WTC11 (cell line): ENCODE data around the gene CHPF. TPM values are rescaled to one million over a fixed set of nuclear protein-coding genes. Genes with fewer than 3 reads are reported as not detected.

Experiments used
- ATAC-seq: fragments of 200-7000 bp; cut with Tn5 transposase; 2 replicates; pipeline ENCODE4 v1.10.0; 2021; ENCODE audit warnings: mild to moderate bottlenecking, moderate library complexity
- CTCF ChIA-PET: fragments of 300-600 bp; sonication (Branson Sonifier 250); formaldehyde crosslinking; loops from one replicate; lab custom pipeline; 2021; ENCODE audit warnings: antibody characterized with exemption; lab: Charles Lee
- POLR2A ChIA-PET: fragments of 350-600 bp; sonication (Branson Sonifier 250); formaldehyde crosslinking; loops from one replicate; lab custom pipeline; 2021; ENCODE audit warnings: antibody characterized with exemption; lab: Charles Lee
- DNase-seq: peaks from one replicate; pipeline ENCODE4 v3.0.0; 2021; ENCODE audit warnings: low spot score
- H3K27ac Mint-ChIP-seq: 2 replicates; pipeline ENCODE4 v1.8.0; 2021; ENCODE audit warnings: mixed read lengths
- H3K27me3 Mint-ChIP-seq: 2 replicates; pipeline ENCODE4 v1.8.0; 2021; ENCODE audit warnings: low read depth, mild to moderate bottlenecking, moderate library complexity, mixed read lengths
- H3K36me3 Mint-ChIP-seq: 2 replicates; pipeline ENCODE4 v1.8.0; 2021; ENCODE audit warnings: mixed read lengths
- H3K4me1 Mint-ChIP-seq: 2 replicates; pipeline ENCODE4 v1.8.0; 2022; ENCODE audit warnings: mixed read lengths
- H3K4me3 Mint-ChIP-seq: 2 replicates; pipeline ENCODE4 v1.8.0; 2021; ENCODE audit warnings: mild to moderate bottlenecking, moderate library complexity, mixed read lengths
- H3K9me3 Mint-ChIP-seq: 2 replicates; pipeline ENCODE4 v1.8.0; 2021; ENCODE audit warnings: mixed read lengths
- ATF1 ChIP-seq: sonication (generic); formaldehyde crosslinking; IDR thresholded peaks from 2 replicates; pipeline ENCODE4 v1.8.1; 2023; ENCODE audit warnings: mild to moderate bottlenecking, moderate library complexity, missing genetic modification reagents
- CBFB ChIP-seq: sonication (generic); formaldehyde crosslinking; IDR thresholded peaks from 2 replicates; pipeline ENCODE4 v1.8.1; 2022; ENCODE audit warnings: mild to moderate bottlenecking, low read depth, missing genetic modification reagents
- ELF4 ChIP-seq: sonication (generic); formaldehyde crosslinking; IDR thresholded peaks from 2 replicates; pipeline ENCODE4 v1.8.1; 2022; ENCODE audit warnings: low read depth, mild to moderate bottlenecking, moderate library complexity, missing genetic modification reagents
- ETV6 ChIP-seq: sonication (generic); formaldehyde crosslinking; IDR thresholded peaks from 2 replicates; pipeline ENCODE4 v1.8.1; 2022; ENCODE audit warnings: mild to moderate bottlenecking, missing genetic modification reagents
- FOXK1 ChIP-seq: sonication (generic); formaldehyde crosslinking; IDR thresholded peaks from 2 replicates; pipeline ENCODE4 v1.8.0; 2022; ENCODE audit warnings: mild to moderate bottlenecking, moderate library complexity, missing genetic modification reagents
- GRHL2 ChIP-seq: fragments of 250-450 bp; sonication (Bioruptor Pico); IDR thresholded peaks from 2 replicates; pipeline ENCODE4 v1.8.0; 2022; ENCODE audit warnings: mild to moderate bottlenecking, moderate library complexity; ENCODE audit not compliant: insufficient replicate concordance, severe bottlenecking
- GTF2I ChIP-seq: fragments of 250-450 bp; sonication (Bioruptor Pico); conservative IDR thresholded peaks from 2 replicates; pipeline ENCODE4 v1.4.0; 2021; ENCODE audit warnings: mild to moderate bottlenecking
- JAZF1 ChIP-seq: fragments of 250-450 bp; sonication (Bioruptor Pico); IDR thresholded peaks from 2 replicates; pipeline ENCODE4 v1.9.0; 2021; ENCODE audit warnings: moderate library complexity, mild to moderate bottlenecking, inconsistent platforms
- JUN ChIP-seq: sonication (generic); formaldehyde crosslinking; IDR thresholded peaks from 2 replicates; pipeline ENCODE4 v1.8.0; 2023; ENCODE audit warnings: mild to moderate bottlenecking, missing genetic modification reagents
- KAT7 ChIP-seq: sonication (generic); formaldehyde crosslinking; IDR thresholded peaks from 2 replicates; pipeline ENCODE4 v1.8.1; 2023; ENCODE audit warnings: missing genetic modification reagents, mild to moderate bottlenecking, borderline replicate concordance
- NFE2L1 ChIP-seq: sonication (generic); formaldehyde crosslinking; IDR thresholded peaks from 2 replicates; pipeline ENCODE4 v1.8.1; 2023; ENCODE audit warnings: missing genetic modification reagents
- NR2C2 ChIP-seq: sonication (generic); formaldehyde crosslinking; IDR thresholded peaks from 2 replicates; pipeline ENCODE4 v1.8.0; 2022; ENCODE audit warnings: mild to moderate bottlenecking, missing genetic modification reagents
- OVOL2 ChIP-seq: fragments of 250-450 bp; sonication (Bioruptor Pico); IDR thresholded peaks from 2 replicates; pipeline ENCODE4 v1.9.0; 2021; ENCODE audit warnings: mild to moderate bottlenecking, borderline replicate concordance
- RELA ChIP-seq: sonication (generic); formaldehyde crosslinking; IDR thresholded peaks from 2 replicates; pipeline ENCODE4 v1.8.1; 2022; ENCODE audit warnings: missing genetic modification reagents, mild to moderate bottlenecking, borderline replicate concordance
- SMAD4 ChIP-seq: sonication (generic); formaldehyde crosslinking; IDR thresholded peaks from 2 replicates; pipeline ENCODE4 v1.8.0; 2022; ENCODE audit warnings: mild to moderate bottlenecking, missing genetic modification reagents
- SOX15 ChIP-seq: fragments of 250-450 bp; sonication (Bioruptor Pico); IDR thresholded peaks from 2 replicates; pipeline ENCODE4 v1.9.0; 2021; ENCODE audit warnings: mild to moderate bottlenecking
- SP1 ChIP-seq: sonication (generic); formaldehyde crosslinking; conservative IDR thresholded peaks from 2 replicates; pipeline ENCODE4 v1.8.1; 2022; ENCODE audit warnings: missing genetic modification reagents
- TCF7 ChIP-seq: sonication (generic); formaldehyde crosslinking; IDR thresholded peaks from 2 replicates; pipeline ENCODE4 v1.8.0; 2022; ENCODE audit warnings: mild to moderate bottlenecking, low read depth, missing genetic modification reagents, moderate library complexity
- TEAD1 ChIP-seq: sonication (generic); formaldehyde crosslinking; IDR thresholded peaks from 2 replicates; pipeline ENCODE4 v1.8.0; 2022; ENCODE audit warnings: mild to moderate bottlenecking, missing genetic modification reagents
- ZNF138 ChIP-seq: sonication (generic); formaldehyde crosslinking; conservative IDR thresholded peaks from 2 replicates; pipeline ENCODE4 v1.8.1; 2022; ENCODE audit warnings: mild to moderate bottlenecking, moderate library complexity, missing genetic modification reagents
- total RNA-seq: library from RNA; stranded (reverse); gene quantifications from 3 replicates; pipeline ENCODE4 v1.2.3, GENCODE V29; 2021
- TF ChIP-seq, protein P1 (sequence below): sonication (generic); formaldehyde crosslinking; IDR thresholded peaks from 2 replicates; pipeline ENCODE4 v1.8.0; 2022; ENCODE audit warnings: mild to moderate bottlenecking, missing genetic modification reagents
- TF ChIP-seq, protein P2 (sequence below): sonication (generic); formaldehyde crosslinking; IDR thresholded peaks from 2 replicates; pipeline ENCODE4 v1.8.0; 2022; ENCODE audit warnings: mild to moderate bottlenecking, missing genetic modification reagents
- TF ChIP-seq, protein P3 (sequence below): fragments of 200-600 bp; IDR thresholded peaks from 2 replicates; pipeline ENCODE4 v1.8.0; 2022; ENCODE audit warnings: antibody characterized with exemption
- TF ChIP-seq, protein P4 (sequence below): sonication (generic); formaldehyde crosslinking; conservative IDR thresholded peaks from 2 replicates; pipeline ENCODE4 v1.8.1; 2022; ENCODE audit warnings: mild to moderate bottlenecking, missing genetic modification reagents
- TF ChIP-seq, protein P5 (sequence below): fragments of 250-450 bp; sonication (Bioruptor Pico); IDR thresholded peaks from 2 replicates; pipeline ENCODE4 v1.9.0; 2021; ENCODE audit warnings: mild to moderate bottlenecking
- TF ChIP-seq, protein P6 (sequence below): sonication (generic); formaldehyde crosslinking; IDR thresholded peaks from 2 replicates; pipeline ENCODE4 v1.8.0; 2022; ENCODE audit warnings: mild to moderate bottlenecking, missing genetic modification reagents
- TF ChIP-seq, protein P7 (sequence below): sonication (generic); formaldehyde crosslinking; IDR thresholded peaks from 2 replicates; pipeline ENCODE4 v1.8.1; 2023; ENCODE audit warnings: mild to moderate bottlenecking, missing genetic modification reagents

Gene CHPF
- total RNA-seq, 1 experiment from 2014 or later: 97.0 TPM

DNA sequence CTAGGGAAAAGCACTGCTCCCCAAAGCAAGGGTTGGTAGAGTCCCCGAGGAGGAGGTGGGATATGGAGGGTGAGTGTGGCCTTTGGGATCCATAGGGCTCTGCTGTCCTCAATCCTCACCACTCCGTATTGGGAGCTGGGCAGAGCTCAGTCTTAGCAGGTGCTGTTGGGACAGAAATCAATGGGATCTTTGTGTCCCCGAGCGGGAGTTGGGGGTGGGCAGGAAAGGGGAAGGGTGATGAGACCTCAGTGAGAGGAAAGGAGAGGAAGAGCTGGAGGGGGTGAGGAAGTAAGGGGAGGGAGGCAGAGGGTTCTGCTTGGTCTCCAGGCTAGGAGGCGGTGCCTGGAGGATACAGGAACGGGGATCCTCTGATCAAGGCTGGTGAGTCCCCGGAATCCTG lies 26.7 kb downstream of the CHPF start:
- H3K9me3 Mint-ChIP-seq: no peaks in the 10 kb centered on the region
- no peak overlapping the region for H3K4me3 Mint-ChIP-seq
- TF ChIP-seq SOX15 (no peak), ZNF138 (no peak), CBFB (no peak), GTF2I (CRISPR knock-in tag) (no peak), TEAD1 (CRISPR knock-in tag) (no peak), NR2C2 (CRISPR knock-in tag) (no peak), JAZF1 (CRISPR knock-in tag) (no peak), ETV6 (CRISPR knock-in tag) (no peak), SP1 (no peak), ATF1 (CRISPR knock-in tag) (no peak), ELF4 (CRISPR knock-in tag) (no peak), KAT7 (CRISPR knock-in tag) (no peak), FOXK1 (CRISPR knock-in tag) (no peak), JUN (no peak), OVOL2 (CRISPR knock-in tag) (no peak)
- TF ChIP-seq, protein P1, sequence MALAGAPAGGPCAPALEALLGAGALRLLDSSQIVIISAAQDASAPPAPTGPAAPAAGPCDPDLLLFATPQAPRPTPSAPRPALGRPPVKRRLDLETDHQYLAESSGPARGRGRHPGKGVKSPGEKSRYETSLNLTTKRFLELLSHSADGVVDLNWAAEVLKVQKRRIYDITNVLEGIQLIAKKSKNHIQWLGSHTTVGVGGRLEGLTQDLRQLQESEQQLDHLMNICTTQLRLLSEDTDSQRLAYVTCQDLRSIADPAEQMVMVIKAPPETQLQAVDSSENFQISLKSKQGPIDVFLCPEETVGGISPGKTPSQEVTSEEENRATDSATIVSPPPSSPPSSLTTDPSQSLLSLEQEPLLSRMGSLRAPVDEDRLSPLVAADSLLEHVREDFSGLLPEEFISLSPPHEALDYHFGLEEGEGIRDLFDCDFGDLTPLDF: no peak
- TF ChIP-seq, protein P2, sequence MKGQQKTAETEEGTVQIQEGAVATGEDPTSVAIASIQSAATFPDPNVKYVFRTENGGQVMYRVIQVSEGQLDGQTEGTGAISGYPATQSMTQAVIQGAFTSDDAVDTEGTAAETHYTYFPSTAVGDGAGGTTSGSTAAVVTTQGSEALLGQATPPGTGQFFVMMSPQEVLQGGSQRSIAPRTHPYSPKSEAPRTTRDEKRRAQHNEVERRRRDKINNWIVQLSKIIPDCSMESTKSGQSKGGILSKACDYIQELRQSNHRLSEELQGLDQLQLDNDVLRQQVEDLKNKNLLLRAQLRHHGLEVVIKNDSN (CRISPR knock-in tag): no peak
- TF ChIP-seq, protein P3, sequence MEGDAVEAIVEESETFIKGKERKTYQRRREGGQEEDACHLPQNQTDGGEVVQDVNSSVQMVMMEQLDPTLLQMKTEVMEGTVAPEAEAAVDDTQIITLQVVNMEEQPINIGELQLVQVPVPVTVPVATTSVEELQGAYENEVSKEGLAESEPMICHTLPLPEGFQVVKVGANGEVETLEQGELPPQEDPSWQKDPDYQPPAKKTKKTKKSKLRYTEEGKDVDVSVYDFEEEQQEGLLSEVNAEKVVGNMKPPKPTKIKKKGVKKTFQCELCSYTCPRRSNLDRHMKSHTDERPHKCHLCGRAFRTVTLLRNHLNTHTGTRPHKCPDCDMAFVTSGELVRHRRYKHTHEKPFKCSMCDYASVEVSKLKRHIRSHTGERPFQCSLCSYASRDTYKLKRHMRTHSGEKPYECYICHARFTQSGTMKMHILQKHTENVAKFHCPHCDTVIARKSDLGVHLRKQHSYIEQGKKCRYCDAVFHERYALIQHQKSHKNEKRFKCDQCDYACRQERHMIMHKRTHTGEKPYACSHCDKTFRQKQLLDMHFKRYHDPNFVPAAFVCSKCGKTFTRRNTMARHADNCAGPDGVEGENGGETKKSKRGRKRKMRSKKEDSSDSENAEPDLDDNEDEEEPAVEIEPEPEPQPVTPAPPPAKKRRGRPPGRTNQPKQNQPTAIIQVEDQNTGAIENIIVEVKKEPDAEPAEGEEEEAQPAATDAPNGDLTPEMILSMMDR: no peak
- TF ChIP-seq, protein P4, sequence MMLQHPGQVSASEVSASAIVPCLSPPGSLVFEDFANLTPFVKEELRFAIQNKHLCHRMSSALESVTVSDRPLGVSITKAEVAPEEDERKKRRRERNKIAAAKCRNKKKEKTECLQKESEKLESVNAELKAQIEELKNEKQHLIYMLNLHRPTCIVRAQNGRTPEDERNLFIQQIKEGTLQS (CRISPR knock-in tag): no peak
- ATAC-seq (no peak), DNase-seq (no peak)
- CTCF ChIA-PET: interaction anchor here (0.9 to 41.3 kb wide), 4 partner anchors 9 to 59 kb away, joined by 3 to 2316 read pairs (median 152); partner anchors contain the start of gene GMPPA
- no peaks in the 10 kb centered on the region for H3K36me3 Mint-ChIP-seq
- peaks cover 60% of the 10 kb centered on the region for H3K27me3 Mint-ChIP-seq
- peaks cover 55% of the 10 kb centered on the region for H3K4me1 Mint-ChIP-seq
- POLR2A ChIA-PET: interaction anchor here (0.8 kb wide), 1 partner anchor 18 kb away, joined by 3 read pairs; the partner anchor contains the start of gene GMPPA
- no peak overlapping the region for H3K27ac Mint-ChIP-seq

DNA sequence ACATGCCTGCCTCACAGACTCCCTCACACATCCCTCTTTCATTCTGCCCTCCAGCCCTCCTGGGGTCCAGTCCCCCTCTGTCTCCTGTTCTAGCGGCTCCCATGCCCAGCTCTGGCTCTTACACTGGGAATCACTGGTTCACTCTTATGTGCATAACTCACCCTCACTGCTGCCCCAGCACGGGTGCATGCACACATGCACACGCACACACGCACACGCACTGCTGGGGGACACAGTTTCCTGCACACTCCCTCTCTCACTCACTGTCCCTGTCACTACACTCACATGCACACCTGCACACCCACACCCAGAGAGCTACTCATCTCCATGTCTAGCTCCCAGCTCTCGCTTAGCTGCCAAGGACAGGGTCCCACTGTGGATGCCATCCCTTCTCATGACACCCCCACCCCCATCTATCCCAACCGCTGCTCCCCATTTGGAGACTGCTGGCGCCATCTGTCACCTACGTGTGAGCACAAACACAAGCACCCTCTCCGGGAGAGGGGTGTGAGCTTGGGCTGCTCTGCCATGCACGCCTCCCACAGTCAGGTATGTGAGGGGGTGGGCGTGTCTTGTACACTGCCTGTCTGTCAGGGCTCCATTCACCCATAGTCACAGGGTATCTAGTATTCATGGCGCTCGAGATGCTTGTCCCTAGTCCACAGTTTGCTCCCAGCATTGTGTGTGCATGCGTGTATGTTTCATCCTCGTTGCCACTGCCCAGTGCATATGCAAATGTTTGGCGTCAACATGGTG lies 27.6 kb downstream of the CHPF start:
- H3K4me3 Mint-ChIP-seq: no peak overlapping the region
- peaks cover 67% of the 10 kb centered on the region for H3K27me3 Mint-ChIP-seq
- H3K9me3 Mint-ChIP-seq: no peaks in the 10 kb centered on the region
- H3K27ac Mint-ChIP-seq: no peak overlapping the region
- DNase-seq (no peak), ATAC-seq (no peak)
- CTCF ChIA-PET: interaction anchor here (1.0 to 41.3 kb wide), 4 partner anchors 8 to 57 kb away, joined by 5 to 2316 read pairs (median 69); partner anchors contain the start of gene GMPPA
- peaks cover 52% of the 10 kb centered on the region for H3K4me1 Mint-ChIP-seq
- H3K36me3 Mint-ChIP-seq: no peaks in the 10 kb centered on the region
- POLR2A ChIA-PET: interaction anchor here (0.5 kb wide), 1 partner anchor 128 kb away, joined by 3 read pairs; the partner anchor contains the start of gene DNPEP
- TF ChIP-seq GRHL2 (no peak), SMAD4 (CRISPR knock-in tag) (no peak), RELA (CRISPR knock-in tag) (no peak), TCF7 (CRISPR knock-in tag) (no peak), NFE2L1 (no peak), ATF1 (CRISPR knock-in tag) (no peak)
- TF ChIP-seq, protein P5, sequence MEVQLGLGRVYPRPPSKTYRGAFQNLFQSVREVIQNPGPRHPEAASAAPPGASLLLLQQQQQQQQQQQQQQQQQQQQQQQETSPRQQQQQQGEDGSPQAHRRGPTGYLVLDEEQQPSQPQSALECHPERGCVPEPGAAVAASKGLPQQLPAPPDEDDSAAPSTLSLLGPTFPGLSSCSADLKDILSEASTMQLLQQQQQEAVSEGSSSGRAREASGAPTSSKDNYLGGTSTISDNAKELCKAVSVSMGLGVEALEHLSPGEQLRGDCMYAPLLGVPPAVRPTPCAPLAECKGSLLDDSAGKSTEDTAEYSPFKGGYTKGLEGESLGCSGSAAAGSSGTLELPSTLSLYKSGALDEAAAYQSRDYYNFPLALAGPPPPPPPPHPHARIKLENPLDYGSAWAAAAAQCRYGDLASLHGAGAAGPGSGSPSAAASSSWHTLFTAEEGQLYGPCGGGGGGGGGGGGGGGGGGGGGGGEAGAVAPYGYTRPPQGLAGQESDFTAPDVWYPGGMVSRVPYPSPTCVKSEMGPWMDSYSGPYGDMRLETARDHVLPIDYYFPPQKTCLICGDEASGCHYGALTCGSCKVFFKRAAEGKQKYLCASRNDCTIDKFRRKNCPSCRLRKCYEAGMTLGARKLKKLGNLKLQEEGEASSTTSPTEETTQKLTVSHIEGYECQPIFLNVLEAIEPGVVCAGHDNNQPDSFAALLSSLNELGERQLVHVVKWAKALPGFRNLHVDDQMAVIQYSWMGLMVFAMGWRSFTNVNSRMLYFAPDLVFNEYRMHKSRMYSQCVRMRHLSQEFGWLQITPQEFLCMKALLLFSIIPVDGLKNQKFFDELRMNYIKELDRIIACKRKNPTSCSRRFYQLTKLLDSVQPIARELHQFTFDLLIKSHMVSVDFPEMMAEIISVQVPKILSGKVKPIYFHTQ (CRISPR knock-in tag): no peak
- TF ChIP-seq, protein P6, sequence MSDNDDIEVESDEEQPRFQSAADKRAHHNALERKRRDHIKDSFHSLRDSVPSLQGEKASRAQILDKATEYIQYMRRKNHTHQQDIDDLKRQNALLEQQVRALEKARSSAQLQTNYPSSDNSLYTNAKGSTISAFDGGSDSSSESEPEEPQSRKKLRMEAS: no peak
- TF ChIP-seq, protein P7, sequence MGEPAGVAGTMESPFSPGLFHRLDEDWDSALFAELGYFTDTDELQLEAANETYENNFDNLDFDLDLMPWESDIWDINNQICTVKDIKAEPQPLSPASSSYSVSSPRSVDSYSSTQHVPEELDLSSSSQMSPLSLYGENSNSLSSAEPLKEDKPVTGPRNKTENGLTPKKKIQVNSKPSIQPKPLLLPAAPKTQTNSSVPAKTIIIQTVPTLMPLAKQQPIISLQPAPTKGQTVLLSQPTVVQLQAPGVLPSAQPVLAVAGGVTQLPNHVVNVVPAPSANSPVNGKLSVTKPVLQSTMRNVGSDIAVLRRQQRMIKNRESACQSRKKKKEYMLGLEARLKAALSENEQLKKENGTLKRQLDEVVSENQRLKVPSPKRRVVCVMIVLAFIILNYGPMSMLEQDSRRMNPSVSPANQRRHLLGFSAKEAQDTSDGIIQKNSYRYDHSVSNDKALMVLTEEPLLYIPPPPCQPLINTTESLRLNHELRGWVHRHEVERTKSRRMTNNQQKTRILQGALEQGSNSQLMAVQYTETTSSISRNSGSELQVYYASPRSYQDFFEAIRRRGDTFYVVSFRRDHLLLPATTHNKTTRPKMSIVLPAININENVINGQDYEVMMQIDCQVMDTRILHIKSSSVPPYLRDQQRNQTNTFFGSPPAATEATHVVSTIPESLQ (CRISPR knock-in tag): no peak
